Measurements from ENCODE around the gene TMEM208.

GRCh38 chr16:67260426-67261063 lies 33.6 kb downstream of the TMEM208 start:
- TF ChIP-seq FOXP2 (optimal IDR thresholded peaks at IDR 0.05; ENCODE audit: borderline replicate concordance, extremely low read depth, extremely low read length, insufficient read depth) (no peak), POLR2AphosphoS5 (IDR thresholded peaks at IDR 0.05; ENCODE audit: low read depth, low read length) (no peak), SIN3A (IDR thresholded peaks at IDR 0.05; ENCODE audit: borderline replicate concordance, insufficient read depth, low read length) (no peak)

Data from PFSK-1 (cell line).